Pancreas (tissue), 10 donors: Measurements from ENCODE around the gene BCAS1. TPM values are rescaled to one million over a fixed set of nuclear protein-coding genes. Genes with fewer than 3 reads are reported as not detected.
"Not testable (repeated sequence)": the region's sequence is repeated elsewhere in the genome, so short reads cannot be mapped to it uniquely, and the experiment has no call there.

Source experiments
- ATAC-seq, 4 donors: fragments of 200-7000 bp; cut with Tn5 transposase; one replicate each; pipeline versions ENCODE4 v1.8.0 to v1.9.1; 2020; ENCODE audit warnings: mild to moderate bottlenecking in 4 of 4, moderate library complexity in 4 of 4
- DNase-seq, 6 donors: peaks; one replicate each; pipeline ENCODE4 v3.0.0-alpha.2; 2020
- FAIRE-seq: peaks from 2 replicates; lab custom pipeline; 2012; peaks lifted over from hg19 to GRCh38; lab: Jason Lieb, UNC
- H3K27ac ChIP-seq, 4 donors: fragments of 200-600 bp; sonication (generic); 1 replicate in 3 of 4; 2 replicates in 1 of 4; pipeline versions ENCODE4 v1.5.0 to v1.8.0; 2020
- H3K27me3 ChIP-seq, 4 donors: fragments of 200-600 bp; one replicate each; pipeline ENCODE4 v1.8.0; 2021
- H3K36me3 ChIP-seq, 3 donors: fragments of 200-600 bp; sonication (generic) in 1 of 3; one replicate each; pipeline versions ENCODE4 v1.5.0 to v1.8.0; 2020 to 2021
- H3K4me1 ChIP-seq, 3 donors: fragments of 200-600 bp; one replicate each; pipeline ENCODE4 v1.8.0; 2021
- H3K4me3 ChIP-seq, 4 donors: fragments of 200-600 bp; sonication (generic) in 2 of 4; one replicate each; pipeline versions ENCODE4 v1.5.0 to v1.8.0; 2020 to 2021
- H3K9me3 ChIP-seq, 4 donors: fragments of 200-600 bp; one replicate each; pipeline ENCODE4 v1.8.0; 2021
- WGBS, 2 donors: extraction: QIAGEN DNeasy Blood & Tissue Kit; methylation state at CpG; one replicate each; pipeline ENCODE4 v1.1.7; 2013; 5-methylcytosine and 5-hydroxymethylcytosine counted together
- intact Hi-C, 3 donors: fragments of 100-400 bp; cut with DNase I; formaldehyde crosslinking; loops; one replicate each; pipeline versions ENCODE4 v1.11.1 to v1.14.2; 2022
- polyA plus RNA-seq, 2 donors: library from polyadenylated mRNA; stranded (reverse); fragments of 200-250 nt; gene quantifications; one replicate each; pipeline ENCODE4 v1.2.3, GENCODE V29; 2013
- total RNA-seq, 6 donors: library from RNA; stranded (reverse); fragmentation: NEBNext Ultra II Directional in 4 of 6; extraction: Animal tissue kit (Norgen Biotek cat#: 25700) in 4 of 6; gene quantifications; one replicate each; pipeline versions ENCODE4 v1.2.1 to v1.2.4, GENCODE V29; 2021 to 2023
- TF ChIP-seq, protein P1 (sequence below), 4 donors: fragments of 200-600 bp; sonication (generic) in 3 of 4; IDR thresholded peaks; one replicate each; pipeline versions ENCODE4 v1.5.0 to v1.8.0; 2021; ENCODE audit warnings: antibody characterized with exemption in 4 of 4
- donor health status: healthy with polysubstance abuse.
- donor health status: DM: no; HTN: no; CAD: no; lungs with moderate emphysema.
- donor health status: DM: no; HTN: no; CAD: no.
- donor health status: control.
- donor health status: control.
- donor health status: Bipolar disorder and iron deficiency.
- donor health status: DM: yes; HTN: yes; CAD: no.
- donor health status: DM: no; HTN: no; CAD: no.
- donor health status: DM: no; HTN: no; CAD: no.
- donor health status: DM: yes; HTN: yes; CAD: no.

BCAS1 gene
- total and polyA plus RNA-seq, 8 donors, result 0.20 to 0.85 (median 0.61) TPM

DNA sequence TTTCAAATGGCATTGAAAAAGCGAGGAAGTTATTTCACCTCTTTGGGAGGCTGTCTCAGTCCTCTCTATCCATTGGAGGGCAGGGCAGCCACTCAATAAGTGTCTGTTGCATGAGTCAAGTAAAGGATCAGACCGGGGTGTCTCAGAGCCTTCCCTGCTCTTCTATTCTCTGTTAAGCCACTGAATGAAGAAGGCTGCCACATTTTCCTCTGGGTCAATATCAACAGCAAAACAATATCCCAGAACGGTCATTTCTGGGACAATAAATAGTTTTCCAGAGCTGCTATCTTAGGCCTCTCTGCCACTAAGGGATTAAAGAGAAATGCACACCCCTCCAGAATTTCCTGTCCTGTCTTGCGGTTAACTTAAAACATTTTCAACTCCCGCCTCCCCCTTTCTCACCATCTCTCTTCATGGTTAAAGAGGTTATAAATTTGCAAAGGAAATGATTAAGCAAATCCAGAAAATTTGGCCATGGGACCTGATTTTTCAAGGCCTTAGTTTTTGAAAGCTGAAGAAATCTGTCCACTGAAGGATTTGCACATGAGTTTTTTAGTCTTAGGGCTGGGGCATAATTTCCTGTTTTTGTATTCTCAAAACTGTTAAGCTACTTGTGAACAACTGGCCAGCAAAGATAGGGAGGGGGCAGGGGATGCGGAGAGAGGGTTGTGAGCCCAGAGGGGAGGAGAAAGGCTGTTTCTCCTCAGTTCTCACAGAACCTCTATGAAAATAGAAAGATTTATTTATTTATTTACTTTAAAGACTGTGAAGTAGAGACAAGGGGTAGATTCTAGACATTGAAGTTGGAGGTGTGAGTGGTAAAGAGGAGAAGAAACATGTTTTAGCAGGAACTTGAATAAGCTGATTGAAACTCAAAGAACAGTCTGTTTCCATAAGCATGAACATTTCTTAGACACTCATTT is 135.7 kb downstream of the BCAS1 start:
- Histone ChIP-seq H3K27ac (peak overlapping the region in 2 of 4 donors; percentile 42 to 51), H3K27me3 (no peaks in the 10 kb centered on the region), H3K36me3 (no peaks in the 10 kb centered on the region), H3K9me3 (no peaks in the 10 kb centered on the region), H3K4me3 (no peak overlapping the region), H3K4me1 (peaks cover 0 to 12% (median 0%) of the 10 kb centered on the region in 3 donors)
- intact Hi-C loops, result no loop called here
- ATAC-seq, result peak in 3 of 4 donors; percentile 39 to 67 (median 63)
- WGBS, 2 donors, result 70 to 76% methylated on average over 6 of the region's 6 CpGs
- TF ChIP-seq, protein P1, sequence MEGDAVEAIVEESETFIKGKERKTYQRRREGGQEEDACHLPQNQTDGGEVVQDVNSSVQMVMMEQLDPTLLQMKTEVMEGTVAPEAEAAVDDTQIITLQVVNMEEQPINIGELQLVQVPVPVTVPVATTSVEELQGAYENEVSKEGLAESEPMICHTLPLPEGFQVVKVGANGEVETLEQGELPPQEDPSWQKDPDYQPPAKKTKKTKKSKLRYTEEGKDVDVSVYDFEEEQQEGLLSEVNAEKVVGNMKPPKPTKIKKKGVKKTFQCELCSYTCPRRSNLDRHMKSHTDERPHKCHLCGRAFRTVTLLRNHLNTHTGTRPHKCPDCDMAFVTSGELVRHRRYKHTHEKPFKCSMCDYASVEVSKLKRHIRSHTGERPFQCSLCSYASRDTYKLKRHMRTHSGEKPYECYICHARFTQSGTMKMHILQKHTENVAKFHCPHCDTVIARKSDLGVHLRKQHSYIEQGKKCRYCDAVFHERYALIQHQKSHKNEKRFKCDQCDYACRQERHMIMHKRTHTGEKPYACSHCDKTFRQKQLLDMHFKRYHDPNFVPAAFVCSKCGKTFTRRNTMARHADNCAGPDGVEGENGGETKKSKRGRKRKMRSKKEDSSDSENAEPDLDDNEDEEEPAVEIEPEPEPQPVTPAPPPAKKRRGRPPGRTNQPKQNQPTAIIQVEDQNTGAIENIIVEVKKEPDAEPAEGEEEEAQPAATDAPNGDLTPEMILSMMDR (IDR thresholded peaks at IDR 0.05), result no peak
- FAIRE-seq, result no peak
- no peak for DNase-seq

DNA sequence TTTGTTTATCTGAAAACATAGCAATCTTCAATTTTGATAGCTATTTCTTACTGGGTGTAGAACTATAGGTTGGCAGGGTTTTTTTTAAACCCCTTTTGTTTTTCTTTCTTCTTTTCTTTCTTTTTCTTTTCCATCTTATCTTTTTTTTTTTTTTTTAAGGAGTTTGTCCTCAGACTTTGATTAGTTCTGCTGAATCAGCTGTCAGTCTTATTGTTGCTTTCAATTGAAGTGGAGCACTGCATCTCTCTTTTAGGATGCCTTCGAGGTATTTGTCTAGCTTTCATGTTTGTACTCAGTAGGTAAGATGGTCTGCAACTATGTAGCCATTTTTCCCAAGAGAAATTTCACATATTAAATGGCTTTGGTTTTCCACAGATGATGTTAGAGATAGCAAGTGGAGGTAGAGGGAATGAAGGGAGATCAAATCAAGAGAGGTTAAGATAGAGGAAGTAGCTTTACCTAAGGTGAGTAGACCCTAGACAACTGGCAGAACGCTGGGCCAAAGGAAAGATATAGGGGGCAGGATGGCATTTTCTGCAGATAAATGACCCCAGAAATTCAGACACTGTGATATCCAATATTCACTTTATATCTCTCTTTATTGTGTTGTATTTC is 137.1 kb downstream of the BCAS1 start:
- H3K4me1 ChIP-seq, result peaks cover 0 to 8% (median 0%) of the 10 kb centered on the region in 3 donors
- WGBS, 2 donors, result 77 to 85% methylated on average over 2 of the region's 2 CpGs

DNA sequence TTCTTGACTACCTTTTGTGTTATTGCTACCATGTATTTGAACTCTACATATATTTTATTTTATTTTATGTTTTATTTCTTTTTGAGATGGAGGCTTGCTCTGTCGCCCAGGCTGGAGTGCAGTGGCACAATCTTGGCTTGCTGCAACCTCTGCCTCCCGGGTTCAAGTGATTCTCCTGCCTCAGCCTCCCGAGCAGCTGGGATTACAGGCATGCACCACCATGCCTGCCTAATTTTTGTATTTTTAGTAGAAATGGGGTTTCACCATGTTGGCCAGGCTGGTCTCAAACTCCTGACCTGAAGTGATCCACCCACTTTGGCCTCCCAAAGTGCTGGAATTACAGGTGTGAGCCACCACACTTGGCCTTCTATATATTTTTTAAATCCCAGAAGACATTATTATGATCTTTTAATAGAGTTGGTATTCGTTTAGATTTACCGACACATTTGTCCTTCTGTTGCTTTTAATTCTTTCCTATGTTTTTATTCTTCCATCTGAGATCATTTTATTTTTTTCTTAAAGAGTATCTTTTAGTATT is 137.7 kb downstream of the BCAS1 start:
- FAIRE-seq, H3K27ac ChIP-seq, H3K27me3 ChIP-seq, ATAC-seq, intact Hi-C loops, H3K9me3 ChIP-seq, DNase-seq, H3K4me1 ChIP-seq, H3K36me3 ChIP-seq, H3K4me3 ChIP-seq: not testable (repeated sequence)
- WGBS, 2 donors, result 86 to 92% methylated on average over 5 of the region's 5 CpGs

More for the DNA sequence above, 137.1 kb downstream of the BCAS1 start:
- no peaks in the 10 kb centered on the region for H3K9me3 ChIP-seq
- no peak overlapping the region for H3K27ac ChIP-seq
- ATAC-seq, result no peak
- no peak for FAIRE-seq
- no peak overlapping the region for H3K4me3 ChIP-seq
- no peaks in the 10 kb centered on the region for H3K36me3 ChIP-seq
- intact Hi-C loops, result no loop called here
- TF ChIP-seq, protein P1 (IDR thresholded peaks at IDR 0.05), result no peak
- DNase-seq, result no peak
- no peaks in the 10 kb centered on the region for H3K27me3 ChIP-seq

DNA sequence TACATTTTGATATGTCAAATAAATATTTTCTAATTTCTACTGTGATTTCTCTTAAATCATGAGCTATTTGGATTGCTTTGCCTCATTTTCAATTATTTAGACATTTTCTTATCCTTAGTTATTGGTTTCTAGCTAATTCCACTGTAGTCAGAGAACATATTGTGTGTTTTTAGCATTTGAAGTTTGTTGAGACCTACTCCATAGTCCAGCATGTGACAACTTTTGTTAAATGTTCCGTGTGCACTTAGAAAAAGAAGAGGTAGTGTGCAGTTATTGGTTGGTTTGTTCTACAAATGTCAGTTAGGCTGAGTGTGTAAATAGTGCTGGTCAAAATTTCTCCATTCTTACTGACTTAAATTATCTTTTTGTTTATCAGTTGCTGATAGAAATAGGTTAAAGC is 138.8 kb downstream of the BCAS1 start:
- TF ChIP-seq, protein P1 (IDR thresholded peaks at IDR 0.05), result no peak
- H3K4me3 ChIP-seq, result no peak overlapping the region
- DNase-seq, result no peak
- no peaks in the 10 kb centered on the region for H3K27me3 ChIP-seq
- ATAC-seq, result no peak
- H3K27ac ChIP-seq, result no peak overlapping the region
- H3K4me1 ChIP-seq, result peaks cover 0 to 8% (median 0%) of the 10 kb centered on the region in 3 donors
- H3K36me3 ChIP-seq, result no peaks in the 10 kb centered on the region
- H3K9me3 ChIP-seq, result no peaks in the 10 kb centered on the region
- intact Hi-C loops, result no loop called here
- no peak for FAIRE-seq
- 53 to 60% methylated on average over 1 of the region's 1 CpG for WGBS, 2 donors
